DOHH2 (cell line): ENCODE data around the gene ARMCX2.

Source experiments
- EZH2phosphoT487 ChIP-seq: fragments of 200-600 bp; sonication (generic); IDR thresholded peaks from 2 replicates; pipeline ENCODE4 v1.6.1; 2017; ENCODE audit warnings: borderline replicate concordance, mild to moderate bottlenecking, antibody characterized with exemption, low read length, moderate library complexity, mixed read lengths
- TF ChIP-seq, protein P1 (sequence below): fragments of 200-600 bp; sonication (generic); IDR thresholded peaks from one replicate; pipeline ENCODE4 v1.5.1; 2014; ENCODE audit warnings: antibody characterized with exemption, mild to moderate bottlenecking, low read depth, low read length; ENCODE audit not compliant: poor library complexity, severe bottlenecking

DNA sequence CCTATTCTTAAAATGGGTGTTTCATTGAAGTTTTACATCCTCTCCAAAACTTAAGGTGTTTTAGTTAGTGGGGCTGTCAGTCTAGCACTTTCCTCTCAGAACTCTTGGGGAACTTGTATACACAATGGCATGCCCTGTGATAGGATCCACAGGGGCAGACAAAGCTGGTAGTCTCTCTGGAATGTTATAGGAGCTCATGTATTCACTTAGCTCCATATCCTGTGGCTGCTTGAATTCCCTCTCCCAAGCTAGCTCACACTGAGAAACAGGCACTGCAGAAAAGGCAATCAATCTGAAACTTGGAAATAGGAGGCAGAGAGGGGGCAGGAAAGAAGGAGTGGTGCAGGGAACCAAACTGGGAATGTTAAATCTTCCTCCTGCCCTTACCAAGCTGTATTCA, 26.3 kb upstream of the ARMCX2 start:
- TF ChIP-seq, protein P1, sequence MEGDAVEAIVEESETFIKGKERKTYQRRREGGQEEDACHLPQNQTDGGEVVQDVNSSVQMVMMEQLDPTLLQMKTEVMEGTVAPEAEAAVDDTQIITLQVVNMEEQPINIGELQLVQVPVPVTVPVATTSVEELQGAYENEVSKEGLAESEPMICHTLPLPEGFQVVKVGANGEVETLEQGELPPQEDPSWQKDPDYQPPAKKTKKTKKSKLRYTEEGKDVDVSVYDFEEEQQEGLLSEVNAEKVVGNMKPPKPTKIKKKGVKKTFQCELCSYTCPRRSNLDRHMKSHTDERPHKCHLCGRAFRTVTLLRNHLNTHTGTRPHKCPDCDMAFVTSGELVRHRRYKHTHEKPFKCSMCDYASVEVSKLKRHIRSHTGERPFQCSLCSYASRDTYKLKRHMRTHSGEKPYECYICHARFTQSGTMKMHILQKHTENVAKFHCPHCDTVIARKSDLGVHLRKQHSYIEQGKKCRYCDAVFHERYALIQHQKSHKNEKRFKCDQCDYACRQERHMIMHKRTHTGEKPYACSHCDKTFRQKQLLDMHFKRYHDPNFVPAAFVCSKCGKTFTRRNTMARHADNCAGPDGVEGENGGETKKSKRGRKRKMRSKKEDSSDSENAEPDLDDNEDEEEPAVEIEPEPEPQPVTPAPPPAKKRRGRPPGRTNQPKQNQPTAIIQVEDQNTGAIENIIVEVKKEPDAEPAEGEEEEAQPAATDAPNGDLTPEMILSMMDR, result no peak
- TF ChIP-seq EZH2phosphoT487, result no peak
